NCI-H748 treated with DMSO at 0.1 percent for 48 hours (cell line): ENCODE results near the gene SLC5A7.

Source experiments
- DNase-seq: peaks from one replicate; lab custom pipeline; 2025; lab: John Stamatoyannopoulos, UW

Gene SLC5A7

DNA sequence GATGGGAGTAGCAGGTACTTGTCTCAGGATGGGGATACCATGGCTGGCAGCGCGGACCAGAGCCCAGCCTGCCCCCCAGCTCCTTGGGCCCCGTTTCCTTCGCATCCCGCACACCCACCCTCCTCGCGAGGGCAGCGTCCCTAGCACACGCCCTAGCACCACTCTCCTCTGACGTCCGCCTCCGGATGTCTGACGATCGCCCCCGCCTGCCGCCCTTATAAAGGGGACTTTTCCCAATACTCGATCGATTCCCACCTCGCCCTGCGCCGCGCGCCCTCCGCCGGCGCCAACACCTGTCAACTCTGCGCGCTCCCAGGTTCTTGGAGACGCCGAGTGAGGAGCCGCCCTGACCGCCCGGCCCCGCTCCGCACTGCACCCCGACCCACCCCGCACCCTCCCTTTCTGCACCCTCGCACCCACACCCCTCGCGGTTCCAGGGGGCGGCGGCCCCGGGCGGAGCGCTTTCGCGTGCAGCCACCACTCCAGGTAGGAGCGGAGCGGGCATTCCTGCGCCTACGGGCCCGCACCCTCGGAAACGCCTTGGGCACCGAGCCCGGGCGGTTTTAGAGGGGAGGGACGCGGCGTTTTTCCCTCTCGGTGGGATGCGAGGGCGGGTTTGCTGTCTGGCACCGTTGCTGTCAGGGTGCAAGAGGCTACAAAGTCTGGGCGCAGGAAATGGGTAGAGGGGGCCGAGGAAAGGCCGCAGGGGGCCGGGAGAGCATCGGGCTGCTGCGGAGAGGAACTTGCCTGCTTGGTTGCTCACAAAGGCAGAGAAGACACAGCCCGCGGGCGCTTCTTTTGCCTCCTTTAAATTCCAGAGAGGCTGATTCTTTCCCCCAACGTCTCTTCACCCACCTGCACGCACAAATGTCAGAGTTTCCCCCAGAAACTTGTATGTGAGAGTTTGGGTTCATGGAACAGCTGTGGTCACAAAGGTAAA, at the start of gene SLC5A7:
SLC5A7 (plus strand) TSS at position 247 of the 940 bp plus-strand sequence. CDS start 1,632 bp downstream, outside the sequence.
- DNase-seq, result no peak

DNA sequence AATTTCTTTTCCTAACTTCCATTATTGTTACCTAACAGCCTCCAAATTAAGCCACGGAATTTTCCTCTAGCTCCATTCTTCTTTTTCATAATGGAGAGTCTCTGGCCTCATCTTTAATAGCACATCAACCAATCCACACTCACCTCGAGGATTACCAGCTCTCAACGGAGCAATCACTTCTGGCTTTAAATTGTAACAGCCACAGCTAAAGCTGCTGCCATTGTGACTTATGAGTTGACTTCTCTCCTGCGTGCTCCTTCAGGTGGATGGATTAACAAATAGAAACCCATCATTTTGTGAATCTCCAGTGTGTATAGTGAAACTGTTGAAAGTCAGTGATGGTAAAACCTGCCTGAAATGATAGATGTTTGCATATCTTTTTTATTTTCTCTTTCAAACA, 24.9 kb upstream of the SLC5A7 start:
- no peak for DNase-seq

DNA sequence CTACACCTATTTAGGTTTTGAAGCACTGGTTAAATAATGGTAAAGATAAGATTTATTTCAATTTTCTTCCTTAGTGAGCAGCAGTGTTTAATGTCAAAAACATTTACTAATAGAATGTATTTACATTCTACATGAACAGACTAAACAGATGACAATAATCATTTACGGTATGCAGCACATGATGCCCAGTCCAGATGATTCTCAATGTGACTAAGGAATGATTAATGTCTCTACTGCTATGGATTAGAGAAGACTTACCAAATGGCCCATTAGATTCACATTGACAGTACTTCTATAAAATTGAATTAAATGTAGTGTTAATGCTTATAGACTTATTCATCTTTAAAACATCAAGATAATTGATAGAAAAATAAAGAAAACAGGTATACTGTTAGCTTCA, 22.1 kb upstream of the SLC5A7 start:
- no peak for DNase-seq

- DNase-seq, result no peak
Observed at GRCh38 chr2:107984707-107985106, 1.6 kb upstream of the SLC5A7 start.

GRCh38 chr2:107988108-107988507, 1.8 kb downstream of the SLC5A7 start:
- DNase-seq, result no peak

DNA sequence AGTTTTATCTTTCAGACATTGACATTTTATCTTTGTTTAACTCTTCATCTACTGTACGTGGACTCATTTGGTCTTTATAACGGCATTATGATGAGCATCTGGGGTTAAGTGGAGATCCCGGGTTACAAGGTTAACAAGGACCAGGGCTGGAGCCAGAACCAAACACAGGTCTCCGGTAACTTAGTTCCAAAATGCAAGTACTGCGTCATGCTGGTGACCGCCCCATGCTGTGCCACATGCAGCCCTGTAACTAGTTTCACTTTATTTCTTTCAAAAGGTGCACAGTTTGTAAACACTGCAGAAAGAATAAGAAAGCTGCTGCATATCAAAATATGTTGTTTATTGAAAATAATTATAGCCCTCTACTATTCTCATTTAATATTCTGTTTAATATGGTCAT, 3.1 kb downstream of the SLC5A7 start:
- DNase-seq, result no peak

DNA sequence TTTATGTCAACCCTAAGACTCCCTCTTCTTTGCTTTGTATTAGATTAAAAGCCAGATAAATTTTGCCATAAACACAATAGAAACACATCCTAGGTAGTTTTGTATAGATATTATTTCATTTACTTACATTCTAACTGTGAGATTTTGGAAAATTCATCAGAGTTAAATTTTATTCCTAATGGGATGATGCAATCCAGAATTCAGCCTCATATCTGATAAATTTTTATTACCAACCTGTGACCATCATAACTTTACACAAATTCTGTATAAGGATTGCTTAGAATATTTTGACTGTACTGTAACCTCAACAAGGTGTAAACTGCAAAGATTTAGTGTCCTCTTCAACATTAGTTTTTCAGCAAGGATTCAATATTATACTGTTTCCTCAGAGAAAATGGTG, 4.4 kb downstream of the SLC5A7 start:
- DNase-seq, result no peak

DNA sequence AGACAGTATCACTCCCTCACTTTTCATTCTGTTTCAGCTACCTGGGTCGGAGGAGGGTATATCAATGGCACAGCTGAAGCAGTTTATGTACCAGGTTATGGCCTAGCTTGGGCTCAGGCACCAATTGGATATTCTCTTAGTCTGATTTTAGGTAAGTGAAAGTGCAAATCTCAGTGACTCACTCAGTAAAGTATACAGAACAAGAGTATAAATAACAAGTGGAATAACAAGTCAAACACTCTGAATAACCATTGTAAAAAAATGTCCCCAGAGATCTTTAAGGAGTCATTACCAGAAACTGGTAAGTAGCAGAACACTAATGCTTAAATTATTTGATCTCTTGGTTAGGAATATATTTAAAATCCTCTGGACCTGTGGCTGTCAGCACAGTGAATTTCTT, 5.7 kb downstream of the SLC5A7 start:
- no peak for DNase-seq

DNA sequence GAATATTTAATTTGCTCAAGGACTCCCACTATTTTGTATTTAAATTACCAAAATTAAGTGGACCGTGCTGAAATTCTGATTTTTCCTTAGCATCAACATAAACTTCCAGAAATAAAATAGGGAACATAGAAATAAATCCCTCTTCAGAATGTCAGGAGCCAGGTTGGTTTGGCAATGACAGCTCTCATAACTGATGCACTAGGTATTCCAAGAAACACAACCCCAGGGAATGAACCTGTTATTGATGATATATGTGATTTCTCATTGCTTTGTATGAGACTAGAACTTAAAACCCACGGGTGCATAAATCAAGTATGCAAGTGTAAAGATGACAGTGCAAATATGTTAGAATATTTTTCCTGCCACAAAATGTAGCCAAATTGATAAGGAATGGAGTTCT, 12.8 kb downstream of the SLC5A7 start:
- no peak for DNase-seq

DNA sequence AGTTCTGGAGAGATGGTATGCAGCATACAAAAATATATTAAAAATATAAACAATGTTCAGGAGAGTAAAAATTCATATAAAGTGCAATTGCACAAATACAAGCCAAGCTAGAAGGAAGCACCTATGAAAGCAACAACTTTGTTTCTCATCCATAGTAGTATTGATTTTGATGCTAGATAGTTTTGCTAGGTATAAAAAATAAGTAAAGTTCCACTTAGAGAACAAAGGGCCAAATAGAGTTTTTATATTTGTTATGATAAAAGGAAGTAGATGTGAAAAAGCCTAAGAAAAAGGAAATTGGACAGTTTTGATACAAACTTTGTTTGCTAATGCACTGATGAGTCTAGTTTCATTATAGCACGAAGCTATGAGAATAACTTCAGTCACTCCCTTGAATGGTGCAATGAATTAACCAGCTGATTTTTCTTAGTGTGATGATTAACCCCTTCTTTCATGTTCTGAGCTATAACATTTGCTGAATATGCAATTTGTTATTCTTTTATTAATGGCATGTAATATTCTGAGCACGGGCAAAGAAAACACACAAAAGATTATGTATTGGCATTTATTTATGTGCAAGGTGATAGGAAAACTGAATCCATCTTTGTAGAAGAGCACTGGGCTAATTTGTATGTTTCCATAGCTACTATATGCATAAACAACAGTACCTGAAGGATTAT, 24.7 kb downstream of the SLC5A7 start:
- DNase-seq, result no peak

GRCh38 chr2:108013305-108013704, 27.0 kb downstream of the SLC5A7 start:
- DNase-seq, result no peak

- DNase-seq, result no peak
Observed at GRCh38 chr2:108022628-108023027, 36.3 kb downstream of the SLC5A7 start.

DNA sequence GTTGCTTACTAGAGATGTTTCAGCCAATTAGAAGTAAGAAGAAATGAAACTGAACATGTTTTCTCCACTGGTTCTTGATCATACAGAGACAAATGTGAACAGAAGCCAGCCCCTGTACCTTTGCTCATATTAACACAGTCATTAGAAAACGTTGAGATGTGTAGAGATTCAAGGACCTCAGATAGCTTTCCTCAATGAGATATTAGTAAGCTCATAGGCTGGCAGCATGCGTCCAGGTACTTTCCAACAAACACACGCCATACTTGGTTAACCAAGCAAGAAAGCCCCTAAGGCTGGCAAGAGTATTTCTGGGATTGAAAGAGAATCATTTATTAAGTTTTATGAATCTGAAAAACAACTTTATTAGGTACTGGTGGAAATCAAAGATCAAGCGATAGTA, 37.5 kb downstream of the SLC5A7 start:
- DNase-seq, result no peak

GRCh38 chr2:108026092-108026794, 39.9 kb downstream of the SLC5A7 start:
- DNase-seq, result no peak

- no peak for DNase-seq
Observed at GRCh38 chr2:108029496-108029895, 43.2 kb downstream of the SLC5A7 start.

DNA sequence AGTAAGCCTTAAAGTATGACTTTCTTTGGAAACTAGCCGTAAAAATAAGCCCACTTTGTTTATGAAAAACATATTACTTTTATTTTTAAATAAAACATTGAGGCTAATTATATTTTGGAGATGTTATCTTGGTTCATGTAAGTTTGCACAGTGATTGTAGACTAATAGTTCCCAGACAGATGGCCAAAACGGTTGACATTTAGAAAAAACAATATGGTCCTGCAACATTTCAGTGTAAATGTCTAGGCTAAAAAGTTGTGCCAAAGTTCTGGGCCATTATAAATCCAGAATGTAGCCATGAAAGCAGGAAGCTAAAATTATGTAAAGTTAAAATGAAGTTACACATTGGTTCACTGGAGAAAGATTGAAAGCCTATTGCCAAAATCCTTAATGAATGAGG, 43.6 kb downstream of the SLC5A7 start:
- DNase-seq, result no peak

GRCh38 chr2:108031471-108031941, 45.2 kb downstream of the SLC5A7 start:
- DNase-seq, result no peak

- no peak for DNase-seq
Observed at GRCh38 chr2:108034843-108035242, 48.5 kb downstream of the SLC5A7 start.

DNA sequence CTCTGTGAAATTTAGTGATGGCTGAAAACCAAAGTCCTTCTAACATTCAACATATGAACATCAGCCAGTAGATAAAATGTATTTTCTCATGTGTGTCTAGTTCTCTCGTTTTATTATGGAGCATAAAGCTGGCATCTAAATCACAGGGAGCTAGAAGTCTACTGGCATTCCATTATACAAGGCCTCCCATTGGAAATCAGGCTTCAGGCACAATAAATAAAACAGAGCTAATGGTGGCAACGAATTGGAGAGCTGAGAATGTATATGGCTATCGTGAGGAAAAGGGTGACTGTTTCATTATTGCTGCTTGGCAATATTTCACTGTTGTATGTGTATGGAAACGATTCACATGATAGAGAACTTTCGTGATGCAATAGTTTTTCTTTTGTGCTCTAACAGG, 62.4 kb downstream of the SLC5A7 start:
- DNase-seq, result no peak

DNA sequence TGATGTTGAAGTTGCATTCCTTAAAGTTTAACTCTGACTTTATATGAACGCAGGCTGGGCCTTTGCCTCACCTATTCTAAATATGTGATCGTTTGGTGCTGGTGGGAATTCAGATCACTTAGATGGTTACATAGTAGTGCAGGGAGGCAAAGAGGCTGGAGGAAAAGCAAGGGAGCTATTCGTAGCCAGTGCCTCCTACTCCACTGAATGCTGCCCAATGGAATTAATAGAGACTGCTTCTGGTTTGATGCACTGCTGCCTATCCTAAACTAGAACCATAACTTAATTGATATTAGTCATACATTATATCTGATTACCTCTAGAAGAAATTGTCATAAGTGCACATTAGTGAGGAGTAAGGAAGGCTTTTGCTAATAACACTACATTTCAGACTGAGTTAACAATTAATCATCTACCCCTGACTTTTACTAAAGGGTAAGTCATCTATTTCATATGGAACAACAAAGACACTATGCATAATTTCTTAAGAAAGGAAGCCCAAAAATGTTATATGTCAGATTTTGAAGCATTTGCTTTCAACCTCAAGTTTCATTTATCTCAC, 72.3 kb downstream of the SLC5A7 start:
- no peak for DNase-seq

GRCh38 chr2:108061439-108062042, 75.2 kb downstream of the SLC5A7 start:
- no peak for DNase-seq
